Memory B cell (primary cell): ENCODE measurements around the gene RABL6.

ENCODE experiments used
- ATAC-seq: fragments of 150-1000 bp; cut with Tn5 transposase; 2 replicates; pipeline ENCODE4 v1.10.0; 2021; ENCODE audit warnings: low read depth, mild to moderate bottlenecking, moderate library complexity
- DNase-seq, 2 donors: peaks; one replicate each; pipeline ENCODE4 v3.0.0; 2022; ENCODE audit warnings: low spot score in 2 of 2
- H3K27ac Mint-ChIP-seq: one replicate; pipeline ENCODE4 v1.8.0; 2022; ENCODE audit warnings: mild to moderate bottlenecking, moderate library complexity, mixed read lengths
- H3K27me3 Mint-ChIP-seq: one replicate; pipeline ENCODE4 v1.8.0; 2022; ENCODE audit warnings: mixed read lengths
- H3K36me3 Mint-ChIP-seq: one replicate; pipeline ENCODE4 v1.8.0; 2022; ENCODE audit warnings: mild to moderate bottlenecking, mixed read lengths
- H3K4me1 Mint-ChIP-seq: one replicate; pipeline ENCODE4 v1.8.0; 2022; ENCODE audit warnings: mixed read lengths
- H3K4me3 Mint-ChIP-seq: one replicate; pipeline ENCODE4 v1.8.0; 2022; ENCODE audit warnings: mild to moderate bottlenecking, moderate library complexity, mixed read lengths
- H3K9me3 Mint-ChIP-seq: one replicate; pipeline ENCODE4 v1.8.0; 2022; ENCODE audit warnings: mixed read lengths

RABL6 gene

DNA sequence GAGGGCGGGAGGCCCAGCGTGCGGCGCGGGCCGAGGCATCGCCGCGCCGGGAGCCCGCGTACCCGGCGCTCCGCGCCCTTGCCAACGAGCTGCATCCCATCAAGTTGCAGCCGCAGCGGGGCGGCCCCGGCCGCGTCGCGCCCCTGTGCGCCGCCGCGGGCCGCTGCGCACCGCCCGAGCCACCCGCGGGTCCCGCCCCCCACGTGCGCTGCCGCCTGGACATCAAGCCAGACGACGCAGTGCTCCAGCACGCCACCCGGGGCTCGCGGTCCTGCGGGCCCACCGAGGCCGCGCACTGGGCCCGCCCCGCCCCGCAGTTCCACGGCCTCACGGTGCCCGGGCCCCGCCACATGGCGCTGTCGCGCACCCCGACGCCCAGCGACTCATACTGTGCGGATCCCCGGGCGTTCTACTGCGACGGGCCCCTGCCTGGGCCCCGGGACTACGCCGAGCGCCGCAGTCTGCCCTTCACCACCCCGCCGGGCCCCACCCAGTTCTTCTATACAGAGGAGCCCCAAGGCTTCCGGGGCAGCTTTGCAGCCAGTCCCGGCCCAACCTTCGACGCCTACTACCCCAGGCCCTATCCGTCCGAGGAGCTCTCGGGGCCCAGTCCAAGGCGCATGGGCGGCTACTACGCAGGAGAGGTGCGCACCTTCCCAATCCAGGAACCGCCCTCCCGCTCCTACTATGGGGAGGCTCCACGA is 37.2 kb downstream of the RABL6 start:
- H3K4me3 Mint-ChIP-seq, result no peak overlapping the region
- H3K36me3 Mint-ChIP-seq, result peaks cover 4% of the 10 kb centered on the region
- H3K27ac Mint-ChIP-seq, result peak overlapping the region; percentile 50
- no peak for DNase-seq
- H3K9me3 Mint-ChIP-seq, result no peaks in the 10 kb centered on the region
- peaks cover 7% of the 10 kb centered on the region for H3K27me3 Mint-ChIP-seq
- ATAC-seq, result no peak
- peaks cover 9% of the 10 kb centered on the region for H3K4me1 Mint-ChIP-seq

DNA sequence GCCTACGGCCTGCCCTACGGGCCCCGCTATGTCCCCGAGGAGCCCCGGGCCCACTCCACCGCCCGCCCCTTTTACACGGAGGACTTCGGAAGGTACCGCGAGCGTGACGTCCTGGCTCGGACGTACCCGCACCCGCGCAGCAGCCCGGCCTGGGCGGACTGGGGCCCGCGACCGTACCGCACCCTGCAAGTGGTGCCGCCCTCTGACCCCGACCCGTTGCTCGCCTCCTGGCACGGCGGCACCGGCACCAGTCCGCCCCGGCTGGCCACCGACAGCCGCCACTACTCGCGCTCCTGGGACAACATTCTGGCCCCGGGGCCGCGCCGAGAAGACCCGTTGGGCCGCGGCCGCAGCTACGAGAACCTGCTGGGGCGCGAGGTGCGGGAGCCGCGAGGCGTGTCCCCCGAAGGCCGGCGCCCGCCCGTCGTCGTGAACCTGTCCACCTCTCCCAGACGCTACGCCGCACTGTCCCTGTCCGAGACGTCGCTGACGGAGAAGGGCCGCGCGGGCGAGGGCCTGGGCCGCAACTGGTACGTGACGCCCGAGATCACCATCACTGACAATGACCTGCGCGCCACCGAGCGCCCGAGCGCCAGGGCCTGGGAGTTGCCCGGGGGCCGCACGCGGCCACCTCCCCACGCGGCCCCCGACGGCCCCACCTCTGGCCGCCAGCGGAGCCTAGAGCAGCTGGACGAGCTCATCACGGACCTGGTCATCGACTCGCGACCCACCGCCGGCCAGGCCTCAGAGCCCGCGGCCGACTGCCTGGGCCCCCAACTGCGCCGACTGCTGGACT is 37.9 kb downstream of the RABL6 start:
- no peak for DNase-seq
- H3K27me3 Mint-ChIP-seq, result peaks cover 7% of the 10 kb centered on the region
- H3K36me3 Mint-ChIP-seq, result peaks cover 2% of the 10 kb centered on the region
- peak overlapping the region; percentile 50 for H3K27ac Mint-ChIP-seq
- H3K9me3 Mint-ChIP-seq, result no peaks in the 10 kb centered on the region
- H3K4me1 Mint-ChIP-seq, result peaks cover 9% of the 10 kb centered on the region
- H3K4me3 Mint-ChIP-seq, result no peak overlapping the region
- ATAC-seq, result no peak

DNA sequence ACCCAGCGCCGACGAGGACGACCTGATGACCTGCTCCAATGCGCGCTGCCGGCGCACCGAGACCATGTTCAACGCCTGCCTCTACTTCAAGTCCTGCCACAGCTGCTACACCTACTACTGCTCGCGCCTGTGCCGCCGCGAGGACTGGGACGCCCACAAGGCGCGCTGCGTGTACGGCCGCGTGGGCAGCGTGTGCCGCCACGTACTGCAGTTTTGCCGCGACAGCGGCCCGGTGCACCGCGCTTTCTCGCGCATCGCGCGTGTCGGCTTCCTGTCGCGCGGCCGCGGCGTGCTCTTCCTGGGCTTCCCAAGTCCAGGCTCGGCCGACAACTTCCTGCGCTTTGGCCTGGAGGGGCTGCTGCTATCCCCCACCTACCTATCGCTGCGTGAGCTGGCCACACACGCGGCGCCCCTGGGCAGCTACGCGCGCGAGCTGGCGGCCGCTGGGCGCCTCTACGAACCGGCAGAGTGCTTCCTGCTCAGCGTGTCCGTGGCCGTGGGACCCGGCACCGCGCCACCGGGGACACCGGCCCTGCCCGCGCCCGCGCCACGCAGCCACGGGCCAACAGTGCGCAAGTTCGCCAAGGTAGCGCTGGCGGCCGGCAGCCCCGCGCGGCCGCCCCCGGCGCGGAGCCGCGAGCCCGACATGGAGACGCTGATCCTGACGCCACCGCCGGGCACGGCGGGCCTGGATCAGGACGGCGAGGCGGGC is 38.8 kb downstream of the RABL6 start:
- no peak for DNase-seq
- Mint-ChIP-seq H3K36me3 (peaks cover 2% of the 10 kb centered on the region), H3K27ac (peak overlapping the region; percentile 94), H3K4me1 (peaks cover 9% of the 10 kb centered on the region), H3K4me3 (no peak overlapping the region), H3K27me3 (peaks cover 7% of the 10 kb centered on the region), H3K9me3 (no peaks in the 10 kb centered on the region)
- no peak for ATAC-seq

DNA sequence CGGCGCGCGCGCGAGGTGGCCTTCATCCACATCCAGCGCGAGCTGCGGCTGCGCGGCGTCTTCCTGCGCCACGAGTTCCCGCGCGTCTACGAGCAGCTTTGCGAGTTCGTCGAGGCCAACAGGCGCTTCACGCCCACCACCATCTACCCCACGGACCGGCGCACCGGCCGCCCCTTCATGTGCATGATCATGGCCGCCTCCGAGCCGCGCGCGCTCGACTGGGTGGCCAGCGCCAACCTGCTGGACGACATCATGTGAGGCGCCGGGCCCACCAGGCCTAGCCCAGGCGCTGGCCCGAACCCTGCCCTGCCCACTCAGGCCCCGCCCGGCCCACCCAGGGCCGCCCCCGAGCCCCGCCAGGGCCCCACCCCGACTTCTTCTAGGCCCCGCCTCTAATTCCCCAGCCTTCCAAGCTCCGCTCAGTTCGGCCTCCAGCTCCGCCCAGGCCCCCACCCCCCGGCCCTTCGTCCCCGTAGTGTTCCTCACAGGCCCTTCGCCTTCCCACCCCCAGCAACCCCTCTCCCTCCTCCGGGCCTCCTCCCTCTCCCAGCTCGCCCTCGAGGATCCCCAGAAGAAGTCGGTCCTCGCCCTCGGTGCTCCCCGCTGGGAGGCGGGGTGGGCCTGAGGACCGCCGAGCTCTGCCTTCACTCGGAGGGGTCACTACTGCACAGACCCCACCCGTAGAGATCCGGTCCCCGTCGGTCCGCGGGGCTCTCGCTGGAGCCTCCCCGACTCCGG is 39.5 kb downstream of the RABL6 start:
- H3K9me3 Mint-ChIP-seq, result no peaks in the 10 kb centered on the region
- peaks cover 9% of the 10 kb centered on the region for H3K4me1 Mint-ChIP-seq
- ATAC-seq (no peak), DNase-seq (no peak)
- H3K36me3 Mint-ChIP-seq, result peaks cover 2% of the 10 kb centered on the region
- H3K27me3 Mint-ChIP-seq, result peaks cover 7% of the 10 kb centered on the region
- H3K27ac Mint-ChIP-seq, result peak overlapping the region; percentile 94
- peak overlapping the region; percentile 87 for H3K4me3 Mint-ChIP-seq

DNA sequence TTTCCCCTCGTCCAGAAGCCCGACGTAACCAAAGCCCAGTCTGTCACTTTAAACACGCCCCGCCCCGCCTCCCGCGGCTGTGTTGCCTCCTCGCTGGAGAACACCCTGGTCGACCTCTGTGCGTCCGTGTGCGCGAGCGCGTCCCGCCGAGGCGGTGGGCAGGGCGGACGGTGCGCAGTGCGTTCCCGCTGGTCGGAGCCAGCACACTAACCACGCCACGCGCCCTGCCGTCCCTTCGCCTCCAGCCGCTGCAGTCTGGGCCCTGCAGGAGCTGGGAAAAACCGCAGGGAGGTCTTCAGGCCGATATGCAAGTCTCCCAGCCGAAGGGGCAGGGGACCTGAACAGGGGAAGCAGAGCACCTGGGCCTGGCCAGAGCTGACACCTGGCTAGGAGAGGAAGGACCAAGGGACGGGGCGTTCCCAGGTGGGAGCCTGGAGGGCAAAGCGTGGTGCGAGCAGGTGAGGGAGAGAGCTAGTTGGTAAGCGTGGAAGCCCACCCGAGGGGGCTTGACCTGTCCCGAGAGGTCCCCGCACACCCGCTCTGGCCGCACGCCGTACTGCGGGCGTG is 40.2 kb downstream of the RABL6 start:
- ATAC-seq, result no peak
- Mint-ChIP-seq H3K4me1 (peaks cover 9% of the 10 kb centered on the region), H3K27me3 (peaks cover 7% of the 10 kb centered on the region), H3K9me3 (no peaks in the 10 kb centered on the region), H3K4me3 (peak overlapping the region; percentile 87), H3K27ac (peak overlapping the region; percentile 94), H3K36me3 (peaks cover 2% of the 10 kb centered on the region)
- DNase-seq, result peak; percentile 52 to 60

DNA sequence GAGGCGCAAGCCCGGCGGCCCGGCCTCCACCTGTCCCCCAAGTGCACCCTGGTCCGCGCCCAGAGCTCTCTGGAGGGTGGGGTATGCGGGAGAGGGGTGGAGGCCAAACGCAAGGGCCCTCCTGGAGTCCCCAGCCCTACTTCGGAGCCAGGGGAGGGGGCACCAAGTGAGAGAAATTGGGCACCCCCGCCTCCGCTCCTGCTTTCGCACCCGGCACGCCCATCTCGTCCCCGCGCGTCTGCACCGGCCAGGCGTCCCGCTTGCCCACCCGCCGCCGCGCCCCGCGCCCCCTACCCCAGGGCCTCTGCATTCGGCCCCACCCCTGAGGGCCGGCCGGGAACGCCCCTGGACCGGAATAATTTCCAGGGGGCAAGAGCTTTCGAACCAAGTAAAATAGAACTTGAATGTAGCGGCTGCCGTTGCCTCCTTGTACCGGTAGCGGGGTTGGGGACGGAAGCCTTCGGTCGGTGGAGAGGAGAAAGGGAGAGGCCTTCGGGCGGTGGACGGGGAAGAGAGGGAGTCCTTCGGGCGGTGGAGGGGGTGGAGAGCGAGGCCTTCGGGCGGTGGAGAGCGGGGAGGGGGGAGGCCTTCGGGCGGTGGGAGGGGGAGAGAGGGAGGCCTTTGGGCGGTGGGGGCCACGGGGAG is 40.8 kb downstream of the RABL6 start:
- peaks cover 7% of the 10 kb centered on the region for H3K27me3 Mint-ChIP-seq
- H3K4me1 Mint-ChIP-seq, result peaks cover 9% of the 10 kb centered on the region
- H3K36me3 Mint-ChIP-seq, result peaks cover 2% of the 10 kb centered on the region
- ATAC-seq (no peak), DNase-seq (peak in 1 of 2 donors; percentile 54)
- H3K9me3 Mint-ChIP-seq, result no peaks in the 10 kb centered on the region
- peak overlapping the region; percentile 97 for H3K4me3 Mint-ChIP-seq
- peak overlapping the region; percentile 87 for H3K27ac Mint-ChIP-seq

DNA sequence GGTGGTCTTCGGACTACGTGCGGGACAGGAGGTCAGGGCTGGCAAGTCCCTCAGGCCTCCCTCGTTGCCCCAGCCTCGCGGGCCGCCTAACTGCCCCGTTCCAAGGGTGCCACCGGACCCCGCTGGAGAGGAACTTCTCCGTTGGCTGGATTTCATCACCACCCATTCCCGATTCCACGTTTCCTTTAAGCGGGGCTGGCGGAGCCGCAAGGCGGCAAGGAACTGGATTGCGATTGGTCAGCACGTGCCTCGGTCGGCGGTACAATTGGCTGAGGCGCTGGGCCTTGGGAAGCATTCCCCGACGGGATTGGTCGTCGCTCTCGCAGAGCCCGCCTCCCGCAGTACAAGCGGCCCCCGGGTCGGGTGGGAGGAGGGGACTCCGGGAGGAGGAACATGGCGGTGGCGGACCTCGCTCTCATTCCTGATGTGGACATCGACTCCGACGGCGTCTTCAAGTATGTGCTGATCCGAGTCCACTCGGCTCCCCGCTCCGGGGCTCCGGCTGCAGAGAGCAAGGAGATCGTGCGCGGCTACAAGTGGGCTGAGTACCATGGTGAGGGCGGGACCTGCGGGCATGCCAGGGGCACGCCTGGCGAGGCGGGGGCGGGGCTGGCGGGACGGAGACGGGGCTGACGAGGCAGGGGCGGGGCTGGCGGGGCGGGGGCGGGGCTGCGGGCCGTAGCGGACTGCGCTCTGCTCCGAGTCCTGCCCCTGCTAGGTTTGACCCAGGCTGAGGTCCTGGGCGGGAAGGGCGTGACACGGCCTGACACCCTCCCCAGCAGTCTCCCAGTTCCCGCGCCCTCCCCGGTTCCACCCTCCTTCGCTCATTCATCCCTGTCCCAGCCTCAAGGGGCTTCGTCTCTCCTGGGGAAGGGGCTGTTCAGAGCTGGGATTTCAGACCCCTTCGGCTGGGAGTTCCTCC is 41.6 kb downstream of the RABL6 start, which contains the start of gene PHPT1:
TSS of gene PHPT1 (plus strand) at position 372 of the 922 bp plus-strand sequence. CDS start at position 394, 22 bp downstream.
- Mint-ChIP-seq H3K27ac (peak within 1 kb of the TSS; percentile 87), H3K36me3 (peaks cover 2% of the 10 kb centered on the region), H3K9me3 (no peaks in the 10 kb centered on the region), H3K4me3 (peak within 1 kb of the TSS; percentile 97), H3K4me1 (peaks cover 9% of the 10 kb centered on the region), H3K27me3 (peaks cover 7% of the 10 kb centered on the region)
- DNase-seq (peak; percentile 96 to 97), ATAC-seq (peak; percentile 92)

DNA sequence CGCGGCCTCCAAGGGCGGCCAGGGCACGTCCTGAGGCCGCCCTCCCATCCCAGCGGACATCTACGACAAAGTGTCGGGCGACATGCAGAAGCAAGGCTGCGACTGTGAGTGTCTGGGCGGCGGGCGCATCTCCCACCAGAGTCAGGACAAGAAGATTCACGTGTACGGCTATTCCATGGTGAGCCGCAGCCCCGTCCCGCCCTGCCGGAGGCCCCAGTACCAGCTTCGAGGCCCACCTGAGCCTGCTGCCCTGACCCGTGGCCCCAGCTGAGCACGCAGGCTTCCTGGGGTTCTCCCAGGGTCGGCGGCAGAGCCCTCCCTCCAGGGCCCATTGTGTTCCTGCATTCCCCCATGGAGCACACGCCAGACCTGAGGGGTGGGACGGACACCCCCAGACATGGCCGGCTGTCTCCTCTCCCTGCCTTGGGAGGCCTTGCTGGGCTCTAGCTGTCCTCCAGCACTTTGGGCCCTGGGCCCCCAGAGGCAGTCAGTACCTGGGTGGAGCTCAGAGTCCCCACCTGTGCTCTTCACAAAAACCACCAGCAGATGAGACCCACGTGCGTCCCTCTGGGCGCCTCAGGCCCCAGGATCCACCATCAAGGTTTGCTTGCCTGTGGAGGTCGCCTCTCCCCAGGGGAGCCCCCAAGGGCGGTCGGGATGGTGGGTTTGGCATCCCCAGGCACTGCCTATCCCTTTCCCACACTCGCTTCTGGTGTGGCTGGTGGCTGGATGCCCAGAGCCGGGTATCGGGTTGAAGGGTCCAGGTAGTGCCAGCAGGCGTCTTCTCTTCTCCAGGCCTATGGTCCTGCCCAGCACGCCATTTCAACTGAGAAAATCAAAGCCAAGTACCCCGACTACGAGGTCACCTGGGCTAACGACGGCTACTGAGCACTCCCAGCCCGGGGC is 42.5 kb downstream of the RABL6 start:
- Mint-ChIP-seq H3K4me1 (peaks cover 11% of the 10 kb centered on the region), H3K36me3 (peaks cover 2% of the 10 kb centered on the region), H3K27ac (peak overlapping the region; percentile 87), H3K4me3 (peak overlapping the region; percentile 95), H3K9me3 (no peaks in the 10 kb centered on the region), H3K27me3 (peaks cover 7% of the 10 kb centered on the region)
- no peak for ATAC-seq
- DNase-seq, result no peak

DNA sequence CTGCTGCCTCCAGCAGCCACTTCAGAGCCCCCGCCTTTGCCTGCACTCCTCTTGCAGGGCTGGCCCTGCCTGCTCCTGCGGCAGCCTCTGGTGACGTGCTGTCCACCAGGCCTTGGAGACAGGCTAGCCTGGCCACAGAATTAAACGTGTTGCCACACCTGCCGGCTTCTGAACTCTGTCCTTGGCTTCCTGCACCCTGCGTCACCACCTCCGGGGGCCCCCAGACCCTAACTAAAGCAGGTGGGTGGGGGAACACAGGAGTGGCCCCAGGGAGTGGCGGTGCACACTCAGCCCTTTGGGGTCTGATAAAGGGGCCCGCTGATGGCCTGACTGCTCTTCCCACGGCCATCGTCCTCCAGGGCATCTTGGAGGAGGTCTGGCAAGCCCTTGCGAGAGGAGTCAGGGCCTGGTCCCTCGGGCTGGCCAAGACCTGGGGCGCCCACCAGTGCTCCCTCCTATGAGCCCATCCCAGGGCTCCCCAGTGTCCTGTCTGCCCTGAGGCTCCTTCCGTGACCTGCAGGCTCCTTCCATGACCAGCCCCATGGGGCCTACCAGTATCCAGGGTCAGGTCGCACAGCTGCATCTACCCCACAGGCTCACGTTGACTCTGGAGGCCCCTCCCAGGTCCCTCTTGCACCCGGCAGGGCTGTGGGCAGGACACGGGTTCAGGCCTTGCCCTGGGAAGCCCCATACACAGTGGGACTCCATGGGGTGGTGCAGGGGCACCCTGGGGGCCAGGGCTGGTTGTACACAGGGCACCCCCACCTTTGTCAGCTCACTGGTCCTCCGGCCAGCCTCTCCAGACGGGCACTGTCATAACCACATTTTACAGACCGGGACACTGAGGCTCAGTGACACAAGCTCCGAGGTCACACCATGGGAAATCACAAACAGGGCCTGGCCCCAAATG is 43.4 kb downstream of the RABL6 start:
- Mint-ChIP-seq H3K4me1 (peaks cover 11% of the 10 kb centered on the region), H3K27ac (no peak overlapping the region), H3K9me3 (no peaks in the 10 kb centered on the region), H3K36me3 (peaks cover 2% of the 10 kb centered on the region), H3K4me3 (peak overlapping the region; percentile 34), H3K27me3 (peaks cover 7% of the 10 kb centered on the region)
- DNase-seq (no peak), ATAC-seq (no peak)

DNA sequence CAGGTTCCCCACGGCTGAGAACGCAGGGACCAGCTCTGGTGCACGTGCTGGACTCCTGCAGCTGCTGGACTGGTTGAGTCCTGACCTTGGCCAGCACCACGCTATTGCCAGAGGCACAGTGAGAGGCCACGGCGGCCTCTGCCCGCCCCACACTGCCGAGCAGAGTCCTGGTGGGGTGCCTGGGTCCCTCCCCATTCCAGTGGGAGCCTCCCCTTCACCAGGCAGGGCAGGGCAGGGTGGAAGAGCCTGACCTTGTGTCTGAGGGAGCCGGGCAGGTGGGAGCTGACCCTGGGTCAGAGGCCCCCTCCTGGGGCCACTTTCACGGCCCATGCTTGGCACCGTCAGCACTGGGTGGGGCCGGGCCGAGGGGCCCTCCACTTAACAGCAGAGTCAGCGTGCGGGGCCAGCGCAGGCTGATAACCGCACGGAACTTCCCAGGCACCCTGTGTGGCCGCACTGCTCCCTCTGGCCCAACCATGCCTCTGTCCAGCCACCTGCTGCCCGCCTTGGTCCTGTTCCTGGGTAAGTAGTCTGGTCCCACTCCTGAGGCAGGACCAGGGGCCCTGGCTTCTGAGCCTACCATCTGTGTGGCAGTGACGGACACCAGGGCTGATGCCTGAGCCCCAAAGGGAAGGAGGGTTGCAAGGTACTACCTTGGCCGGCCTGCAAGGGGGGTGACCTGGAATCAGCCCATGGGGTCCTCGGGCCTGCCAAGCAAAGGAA is 44.4 kb downstream of the RABL6 start, which contains the start of gene MAMDC4:
TSS of gene MAMDC4 (plus strand) at position 406 of the 723 bp plus-strand sequence. CDS start at position 477, 71 bp downstream.
- Mint-ChIP-seq H3K9me3 (no peaks in the 10 kb centered on the region), H3K27me3 (peaks cover 7% of the 10 kb centered on the region), H3K4me1 (peaks cover 11% of the 10 kb centered on the region), H3K4me3 (no peak within 1 kb of the TSS), H3K27ac (no peak within 1 kb of the TSS), H3K36me3 (no peaks in the 10 kb centered on the region)
- DNase-seq (no peak), ATAC-seq (no peak)
